ENCODE results near the gene CMPK1.

- TF ChIP-seq POLR2A (IDR thresholded peaks at IDR 0.05) (no peak), CTCF (IDR thresholded peaks at IDR 0.05) (no peak)
Observed at GRCh38 chr1:47302472-47302871, 31.1 kb upstream of the CMPK1 start.
